Upper lobe of left lung (tissue), 4 donors: ENCODE results near the gene COA5.

Source experiments
- EP300 ChIP-seq, 4 donors: sonication (generic); formaldehyde crosslinking; IDR thresholded peaks; one replicate each; pipeline ENCODE4 v1.5.1; 2017; ENCODE audit warnings: antibody characterized with exemption in 4 of 4, control low read depth in 2 of 4
- POLR2A ChIP-seq, 4 donors: fragments of 450-650 bp; IDR thresholded peaks; one replicate each; pipeline ENCODE4 v1.5.1; 2016 to 2017; ENCODE audit warnings: antibody characterized with exemption in 4 of 4, mild to moderate bottlenecking in 2 of 4
- POLR2AphosphoS5 ChIP-seq, 2 donors: sonication (generic); formaldehyde crosslinking; IDR thresholded peaks; one replicate each; pipeline ENCODE4 v1.5.1; 2017; ENCODE audit warnings: antibody characterized with exemption in 2 of 2
- TF ChIP-seq, protein P1 (sequence below), 6 experiments: fragments of 450-650 bp in 4 of 6; fragments of 200-600 bp in 2 of 6; sonication (generic) in 2 of 6; IDR thresholded peaks; one replicate each; pipeline ENCODE4 v1.5.1; 2016 to 2019; ENCODE audit warnings: antibody characterized with exemption in 6 of 6

DNA sequence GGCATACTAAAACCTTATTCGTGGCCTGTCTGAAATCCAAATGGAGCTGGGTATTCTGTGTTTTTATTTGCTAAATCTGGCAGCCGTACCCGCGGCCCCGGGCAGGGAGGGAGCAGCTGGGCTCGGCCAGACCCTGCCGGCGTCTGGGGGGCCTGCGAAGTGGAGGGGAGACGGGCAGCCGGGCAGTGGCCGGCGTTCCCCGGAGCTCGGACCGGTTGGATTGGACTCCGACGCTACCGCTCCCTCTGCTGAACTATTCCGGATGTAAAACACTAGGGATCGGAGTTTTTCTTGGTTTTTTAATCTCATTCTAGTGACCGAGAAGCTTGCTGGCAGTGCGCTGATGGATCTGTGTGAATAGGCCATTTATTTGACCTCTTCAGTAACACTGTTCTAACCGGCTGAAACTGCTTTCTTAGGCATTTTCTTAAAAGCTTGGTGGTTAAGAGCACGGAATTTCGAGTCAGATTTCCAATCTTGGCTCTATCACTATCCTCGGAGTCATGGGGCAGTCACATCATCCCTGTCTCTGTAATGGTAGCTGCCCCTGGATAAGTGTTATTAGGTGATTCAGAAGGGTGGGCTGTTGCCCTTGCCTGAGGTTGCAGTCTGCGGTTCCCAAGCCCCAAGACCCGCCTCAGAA is 771 bp upstream of the COA5 start:
- TF ChIP-seq, protein P1, sequence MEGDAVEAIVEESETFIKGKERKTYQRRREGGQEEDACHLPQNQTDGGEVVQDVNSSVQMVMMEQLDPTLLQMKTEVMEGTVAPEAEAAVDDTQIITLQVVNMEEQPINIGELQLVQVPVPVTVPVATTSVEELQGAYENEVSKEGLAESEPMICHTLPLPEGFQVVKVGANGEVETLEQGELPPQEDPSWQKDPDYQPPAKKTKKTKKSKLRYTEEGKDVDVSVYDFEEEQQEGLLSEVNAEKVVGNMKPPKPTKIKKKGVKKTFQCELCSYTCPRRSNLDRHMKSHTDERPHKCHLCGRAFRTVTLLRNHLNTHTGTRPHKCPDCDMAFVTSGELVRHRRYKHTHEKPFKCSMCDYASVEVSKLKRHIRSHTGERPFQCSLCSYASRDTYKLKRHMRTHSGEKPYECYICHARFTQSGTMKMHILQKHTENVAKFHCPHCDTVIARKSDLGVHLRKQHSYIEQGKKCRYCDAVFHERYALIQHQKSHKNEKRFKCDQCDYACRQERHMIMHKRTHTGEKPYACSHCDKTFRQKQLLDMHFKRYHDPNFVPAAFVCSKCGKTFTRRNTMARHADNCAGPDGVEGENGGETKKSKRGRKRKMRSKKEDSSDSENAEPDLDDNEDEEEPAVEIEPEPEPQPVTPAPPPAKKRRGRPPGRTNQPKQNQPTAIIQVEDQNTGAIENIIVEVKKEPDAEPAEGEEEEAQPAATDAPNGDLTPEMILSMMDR (IDR thresholded peaks at IDR 0.05) = no peak
- TF ChIP-seq POLR2A (IDR thresholded peaks at IDR 0.05) (no peak), EP300 (IDR thresholded peaks at IDR 0.05) (no peak), POLR2AphosphoS5 (IDR thresholded peaks at IDR 0.05) (no peak)
